K562 (cell line): Measurements from ENCODE around the gene CDC37. TPM values are rescaled to one million over a fixed set of nuclear protein-coding genes. Genes with fewer than 3 reads are reported as not detected.

Experiments
- ATAC-seq: fragments of 200-7000 bp; cut with Tn5 transposase; 3 replicates; pipeline ENCODE4 v1.9.1; 2020; ENCODE audit warnings: moderate library complexity
- BruUV-seq: library from RNA; stranded (reverse); fragments of 400-500 nt; replicated peaks from 2 replicates; lab custom pipeline; 2021; lab: Mats Ljungman, UMichigan
- CTCF ChIA-PET: fragments of 300-600 bp; formaldehyde crosslinking; extraction: SDS; loops from one replicate; lab custom pipeline; 2021; ENCODE audit warnings: low intra/inter-chr PET ratio; lab: Yijun Ruan, JAX
- POLR2A ChIA-PET: fragments of 300-600, 350-650 bp; sonication (Branson Sonifier 250); formaldehyde crosslinking; extraction: SDS; loops from one replicate; lab custom pipeline; 2021; ENCODE audit warnings: antibody characterized with exemption, inconsistent platforms; lab: Yijun Ruan, JAX
- DNase-seq, 4 experiments: peaks; one replicate each; pipeline versions ENCODE4 v3.0.0 to v3.0.0-alpha.2; 2011 to 2018; ENCODE audit warnings: low spot score in 3 of 4, mixed read lengths in 3 of 4; ENCODE audit errors: extremely low read depth in 1 of 4
- FAIRE-seq: peaks from 2 replicates; lab custom pipeline; 2011; peaks lifted over from hg19 to GRCh38; lab: Jason Lieb, UNC
- H2AFZ ChIP-seq: 2 replicates; pipeline ENCODE4 v1.6.0; 2011; ENCODE audit warnings: low read depth, low read length, control low read depth, inconsistent platforms
- H3K27ac ChIP-seq: fragments of 200-600 bp; 3 replicates; pipeline ENCODE4 v1.8.0; 2011; ENCODE audit warnings: low read depth, mild to moderate bottlenecking, control low read depth, inconsistent platforms, low read length, moderate library complexity, mixed read lengths; ENCODE audit errors: extremely low read depth
- H3K27me3 ChIP-seq, 2 experiments: fragments of 300-600 bp in 1 of 2; 2 replicates in 1 of 2; 3 replicates in 1 of 2; pipeline versions ENCODE4 v1.6.0 to v1.8.0; 2011; ENCODE audit warnings: inconsistent platforms in 2 of 2, low read length in 2 of 2, mild to moderate bottlenecking in 1 of 2, mixed read lengths in 1 of 2, moderate library complexity in 1 of 2; ENCODE audit not compliant: control insufficient read depth in 2 of 2, insufficient read depth in 2 of 2
- H3K36me3 ChIP-seq: fragments of 300-600 bp; 3 replicates; pipeline ENCODE4 v1.8.0; 2011; ENCODE audit warnings: mild to moderate bottlenecking, low read length, inconsistent platforms; ENCODE audit not compliant: control insufficient read depth, insufficient read depth
- H3K4me1 ChIP-seq, 2 experiments: fragments of 200-600 bp in 1 of 2; replicated peaks in 1 of 2; 2 replicates in 1 of 2; 3 replicates in 1 of 2; pipeline versions ENCODE4 v1.5.1 to v1.8.0; 2011; ENCODE audit warnings: inconsistent platforms in 2 of 2, low read length in 2 of 2, mild to moderate bottlenecking in 1 of 2, mixed read lengths in 1 of 2, moderate library complexity in 1 of 2; ENCODE audit not compliant: control insufficient read depth in 2 of 2, insufficient read depth in 2 of 2
- H3K4me2 ChIP-seq: 2 replicates; pipeline ENCODE4 v1.6.1; 2011; ENCODE audit warnings: low read length, control low read depth, inconsistent platforms, mixed read lengths; ENCODE audit not compliant: insufficient read depth
- H3K4me3 ChIP-seq: fragments of 200-600 bp; sonication (generic), shearing (Covaris generic); 2 replicates; pipeline ENCODE4 v1.5.1; 2016; ENCODE audit warnings: control low read depth, inconsistent platforms
- H3K79me2 ChIP-seq: fragments of 200-600 bp; 3 replicates; pipeline ENCODE4 v1.8.0; 2011; ENCODE audit warnings: low read length, inconsistent platforms; ENCODE audit not compliant: control insufficient read depth, insufficient read depth
- H3K9ac ChIP-seq, 2 experiments: 2 replicates each; pipeline versions ENCODE4 v1.6.0 to v1.6.1; 2011; ENCODE audit warnings: low read depth in 2 of 2, low read length in 2 of 2, control low read depth in 1 of 2, inconsistent platforms in 1 of 2, mild to moderate bottlenecking in 1 of 2, mixed read lengths in 1 of 2; ENCODE audit not compliant: insufficient read depth in 1 of 2
- H3K9me1 ChIP-seq: one replicate; pipeline ENCODE4 v1.6.0; 2011; ENCODE audit warnings: inconsistent platforms, mild to moderate bottlenecking, low read length, moderate library complexity; ENCODE audit not compliant: control insufficient read depth, insufficient read depth
- H3K9me3 ChIP-seq: replicated peaks from 2 replicates; pipeline ENCODE4 v1.5.1; 2011; ENCODE audit warnings: low read depth, low read length, inconsistent platforms; ENCODE audit not compliant: control insufficient read depth, insufficient read depth
- H4K20me1 ChIP-seq: replicated peaks from 2 replicates; pipeline ENCODE4 v1.6.1; 2011; ENCODE audit warnings: low read length, inconsistent platforms, mixed read lengths; ENCODE audit not compliant: control insufficient read depth, insufficient read depth
- CREB1 ChIP-seq, 2 experiments: sonication (generic) in 1 of 2; formaldehyde crosslinking in 1 of 2; IDR thresholded peaks; 2 replicates each; pipeline versions ENCODE4 v1.6.1 to v1.8.0; 2012 to 2022; ENCODE audit warnings: inconsistent platforms in 1 of 2, mild to moderate bottlenecking in 1 of 2, missing genetic modification reagents in 1 of 2, moderate library complexity in 1 of 2
- HINFP ChIP-seq: fragments of 450-650 bp; conservative IDR thresholded peaks from 2 replicates; pipeline ENCODE4 v1.6.1; 2016; ENCODE audit warnings: missing genetic modification characterization, low read depth, mild to moderate bottlenecking, control low read depth, missing compliant biosample characterization
- KLF10 ChIP-seq: fragments of 250-450 bp; sonication (Bioruptor Pico); IDR thresholded peaks from 2 replicates; pipeline ENCODE4 v1.6.1; 2021; ENCODE audit warnings: matching md5 sums
- LEF1 ChIP-seq: fragments of 450-650 bp; IDR thresholded peaks from 2 replicates; pipeline ENCODE4 v1.6.1; 2016; ENCODE audit warnings: mild to moderate bottlenecking
- MTA1 ChIP-seq: fragments of 450-650 bp; IDR thresholded peaks from 2 replicates; pipeline ENCODE4 v1.6.1; 2017; ENCODE audit warnings: borderline replicate concordance
- MYC ChIP-seq, 2 experiments: fragments of 250-450 bp in 1 of 2; sonication (Bioruptor Pico) in 1 of 2; IDR thresholded peaks; 2 replicates each; pipeline versions ENCODE4 v1.5.1 to v1.6.1; 2012 to 2021; ENCODE audit warnings: low read depth in 2 of 2, borderline replicate concordance in 1 of 2, improper control_type of control experiment in 1 of 2, low read length in 1 of 2, mild to moderate bottlenecking in 1 of 2, moderate library complexity in 1 of 2
- NBN ChIP-seq: fragments of 450-650 bp; IDR thresholded peaks from 2 replicates; pipeline ENCODE4 v1.6.1; 2016; ENCODE audit warnings: low read depth, mild to moderate bottlenecking
- NFRKB ChIP-seq: fragments of 450-650 bp; IDR thresholded peaks from 2 replicates; pipeline ENCODE4 v1.6.1; 2016; ENCODE audit warnings: low read depth
- PHF8 ChIP-seq: fragments of 200-600 bp; sonication (generic); IDR thresholded peaks from 2 replicates; pipeline ENCODE4 v1.6.1; 2012; ENCODE audit warnings: mixed run types, mild to moderate bottlenecking, inconsistent platforms, low read length, moderate library complexity, borderline replicate concordance
- TAF1 ChIP-seq: IDR thresholded peaks from 2 replicates; pipeline ENCODE4 v1.6.1; 2011; ENCODE audit warnings: mild to moderate bottlenecking, low read length, moderate library complexity; ENCODE audit not compliant: insufficient read depth, control insufficient read depth, severe bottlenecking; ENCODE audit errors: extremely low read depth
- THRAP3 ChIP-seq: fragments of 450-650 bp; IDR thresholded peaks from 2 replicates; pipeline ENCODE4 v1.6.1; 2016; ENCODE audit warnings: mild to moderate bottlenecking, inconsistent platforms, borderline replicate concordance
- VEZF1 ChIP-seq: fragments of 200-800 bp; sonication (Bioruptor generic); IDR thresholded peaks from 2 replicates; pipeline ENCODE4 v1.6.1; 2017; ENCODE audit warnings: missing genetic modification characterization, missing compliant biosample characterization
- ZNF695 ChIP-seq: fragments of 450-650 bp; formaldehyde crosslinking; IDR thresholded peaks from 2 replicates; pipeline ENCODE4 v1.4.0; 2020; ENCODE audit warnings: mild to moderate bottlenecking, moderate library complexity
- ZNF740 ChIP-seq, 3 experiments: fragments of 200-800 bp in 1 of 3; sonication (Bioruptor generic) in 1 of 3; sonication (generic) in 1 of 3; formaldehyde crosslinking in 1 of 3; IDR thresholded peaks; 2 replicates each; pipeline versions ENCODE4 v1.6.1 to v1.8.0; 2016 to 2022; ENCODE audit warnings: mild to moderate bottlenecking in 2 of 3, missing compliant biosample characterization in 2 of 3, missing genetic modification characterization in 2 of 3, missing genetic modification reagents in 1 of 3
- WGBS: fragments of 100-300 bp; shearing (Covaris generic); methylation state at CpG from one replicate; pipeline ENCODE4 v1.1.6; 2016; ENCODE audit warnings: low coverage, mixed read lengths; ENCODE audit not compliant: insufficient coverage; ENCODE audit errors: missing lambda C conversion rate; 5-methylcytosine and 5-hydroxymethylcytosine counted together
- in situ Hi-C: fragments of 300-500 bp; cut with MboI; formaldehyde crosslinking; loops from 4 replicates; pipeline ENCODE4 v1.15.0; 2018; ENCODE audit warnings: inconsistent platforms, mixed read lengths
- intact Hi-C: fragments of 100-400 bp; cut with micrococcal nuclease; formaldehyde crosslinking; loops from 2 replicates; pipeline ENCODE4 v1.14.2; 2022
- polyA plus RNA-seq, 8 experiments: library from polyadenylated mRNA; depleted of rRNA in 4 of 8; stranded (reverse) in 5 of 8; unstranded in 3 of 8; fragments of >200 nt; fragmentation: Nextera tagmentation in 2 of 8; fragmentation: Illumina TruSeq in 1 of 8; extraction: Ambion mirVana in 2 of 8; extraction: Trizol in 1 of 8; gene quantifications; 2 replicates each; pipeline versions ENCODE4 v1.2.1 to v1.2.3, GENCODE V29; 2011 to 2014; ENCODE audit warnings: inconsistent platforms in 1 of 8, missing spikeins in 1 of 8
- total RNA-seq, 7 experiments: library from RNA; depleted of rRNA in 6 of 7; stranded (reverse); fragments of >200 nt in 6 of 7; fragmentation: Illumina TruSeq in 2 of 7; extraction: Trizol in 2 of 7; gene quantifications; 2 replicates each; pipeline versions ENCODE4 v1.2.1 to v1.2.3, GENCODE V29; 2011 to 2021; ENCODE audit warnings: low replicate concordance in 1 of 7

The CDC37 gene
- total and polyA plus RNA-seq, 9 of the 15 experiments (the other 6 are each of a cell fraction or from before 2014, with no cell fraction given) = 6.6 to 538 (median 227) TPM

- H3K79me2 ChIP-seq = peaks cover 72% of the 10 kb centered on the region
- H3K27me3 ChIP-seq = no peaks in the 10 kb centered on the region
- H2AFZ ChIP-seq = peak overlapping the region; percentile 86
- H3K4me2 ChIP-seq = peak overlapping the region; percentile 100
- peaks cover 13% of the 10 kb centered on the region for H4K20me1 ChIP-seq
- ChIA-PET CTCF (interaction anchor here (2.3 kb wide), 1 partner anchor 16 kb away, joined by 8 read pairs; no protein-coding TSS in a partner anchor), POLR2A (interaction anchor here (1.7 kb wide), 1 partner anchor 130 kb away, joined by 4 read pairs; the partner anchor contains the start of gene ICAM5)
- under 1% methylated on average over 56 of the region's 61 CpGs for WGBS
- FAIRE-seq (peak; percentile 84), DNase-seq (peak; percentile 91 to 97 (median 94)), ATAC-seq (peak; percentile 25)
- peaks cover 46 to 81% of the 10 kb centered on the region in 2 experiments; a peak in 4 of 5 replicates for H3K4me1 ChIP-seq
- peak overlapping the region; percentile 95 for H3K27ac ChIP-seq
- intact Hi-C loops = loop anchor here (2.0 to 5.0 kb wide), 2 partner anchors 13 to 57 kb away; no protein-coding TSS in a partner anchor
- H3K9ac ChIP-seq = peak overlapping the region; percentile 87 to 92
- no peaks in the 10 kb centered on the region for H3K9me1 ChIP-seq
- H3K9me3 ChIP-seq = no peaks in the 10 kb centered on the region
- BruUV-seq = no TSS peak
- H3K36me3 ChIP-seq = no peaks in the 10 kb centered on the region; the same call in 2 of the 3 replicates
- in situ Hi-C loops = no loop called here
- H3K4me3 ChIP-seq = peak overlapping the region; percentile 75
- TF ChIP-seq ZNF695 (CRISPR knock-in tag) (0 out of 2 replicates have a peak, but pooled peaks have one; percentile 8), NFRKB (peak; percentile 73), LEF1 (peak; percentile 47), MTA1 (0 out of 2 replicates have a peak, but pooled peaks have one; percentile 64), TAF1 (peak; percentile 48), HINFP (no peak), CREB1 (IDR thresholded peaks at IDR 0.05) (peak; percentile 23; the same call in 1 of the 2 replicates), CREB1 (CRISPR knock-in tag; IDR thresholded peaks at IDR 0.05) (no peak; the same call in 1 of the 2 replicates), NBN (peak; percentile 86; the same call in 1 of the 2 replicates), KLF10 (CRISPR knock-in tag) (no peak), THRAP3 (peak; percentile 28; the same call in 1 of the 2 replicates), VEZF1 (CRISPR knock-in tag) (peak; percentile 87), PHF8 (peak; percentile 55; the same call in 1 of the 2 replicates), ZNF740 (CRISPR knock-in tag; IDR thresholded peaks at IDR 0.05) (0 out of 2 replicates have a peak, but pooled peaks have one; percentile 16), ZNF740 (tag; IDR thresholded peaks at IDR 0.05) (no peak), MYC (IDR thresholded peaks at IDR 0.05; ENCODE audit: low read depth, low read length) (peak; percentile 97), MYC (CRISPR knock-in tag; IDR thresholded peaks at IDR 0.05; ENCODE audit: borderline replicate concordance, low read depth) (peak; percentile 91)
Measured at GRCh38 chr19:10419646-10420443, 16.5 kb upstream of the CDC37 start.
